K562 (cell line): ENCODE results near the gene RPS27. TPM values are rescaled to one million over a fixed set of nuclear protein-coding genes. Genes with fewer than 3 reads are reported as not detected.

ENCODE experiments used
- DPF2 ChIP-seq: fragments of 450-650 bp; IDR thresholded peaks from 2 replicates; pipeline ENCODE4 v1.6.1; 2016
- GTF3C2 ChIP-seq: IDR thresholded peaks from 3 replicates; pipeline ENCODE4 v1.6.1; 2011; ENCODE audit warnings: borderline replicate concordance, mild to moderate bottlenecking, moderate library complexity; ENCODE audit not compliant: insufficient read length; ENCODE audit errors: extremely low read depth
- HSF4 ChIP-seq: fragments of 250-450 bp; sonication (Bioruptor Pico); IDR thresholded peaks from 2 replicates; pipeline ENCODE4 v2.1.2; 2022; ENCODE audit warnings: mild to moderate bottlenecking, moderate library complexity, borderline replicate concordance
- MECOM ChIP-seq: fragments of 250-450 bp; sonication (Bioruptor Pico); IDR thresholded peaks from 2 replicates; pipeline ENCODE4 v1.8.0; 2022; ENCODE audit warnings: inconsistent platforms
- MTA3 ChIP-seq: fragments of 450-650 bp; formaldehyde crosslinking; IDR thresholded peaks from 2 replicates; pipeline ENCODE4 v1.6.1; 2017; ENCODE audit warnings: mild to moderate bottlenecking, borderline replicate concordance
- NCOA4 ChIP-seq: fragments of 450-650 bp; IDR thresholded peaks from 2 replicates; pipeline ENCODE4 v1.6.1; 2018; ENCODE audit warnings: mild to moderate bottlenecking; ENCODE audit not compliant: partially characterized antibody
- PHF21A ChIP-seq: fragments of 450-650 bp; IDR thresholded peaks from 2 replicates; pipeline ENCODE4 v1.6.1; 2017; ENCODE audit warnings: low read depth, borderline replicate concordance
- POLR2A ChIP-seq: fragments of 450-650 bp; conservative IDR thresholded peaks from 2 replicates; pipeline ENCODE4 v1.6.1; 2016
- RBFOX2 ChIP-seq: fragments of 200-400 bp; formaldehyde crosslinking; IDR thresholded peaks from 2 replicates; pipeline ENCODE4 v1.6.1; 2017; ENCODE audit warnings: low read depth, mild to moderate bottlenecking, low read length, moderate library complexity
- RBM14 ChIP-seq: fragments of 200-400 bp; formaldehyde crosslinking; IDR thresholded peaks from 2 replicates; pipeline ENCODE4 v1.6.1; 2018; ENCODE audit warnings: low read depth, mild to moderate bottlenecking, low read length, moderate library complexity, borderline replicate concordance; ENCODE audit not compliant: insufficient read depth
- RUNX1 ChIP-seq: sonication (generic); IDR thresholded peaks from 2 replicates; pipeline ENCODE4 v1.6.1; 2016; ENCODE audit warnings: antibody characterized with exemption, low read depth
- TEAD2 ChIP-seq: fragments of 450-650 bp; IDR thresholded peaks from 2 replicates; pipeline ENCODE4 v1.6.1; 2016; ENCODE audit warnings: missing genetic modification characterization, control low read depth, missing compliant biosample characterization
- TSC22D4 ChIP-seq: fragments of 450-650 bp; IDR thresholded peaks from 2 replicates; pipeline ENCODE4 v1.6.1; 2016; ENCODE audit warnings: missing genetic modification characterization, missing biosample characterization, control low read depth
- XRCC4 ChIP-seq: IDR thresholded peaks from one replicate; pipeline ENCODE4 v1.6.1; 2011; ENCODE audit not compliant: insufficient read depth, insufficient read length; ENCODE audit errors: extremely low read depth
- ZFP1 ChIP-seq: fragments of 450-650 bp; formaldehyde crosslinking; IDR thresholded peaks from 2 replicates; pipeline ENCODE4 v1.4.0; 2020; ENCODE audit warnings: mild to moderate bottlenecking, mixed read lengths
- ZFX ChIP-seq: sonication (generic); formaldehyde crosslinking; IDR thresholded peaks from 2 replicates; pipeline ENCODE4 v1.8.0; 2022; ENCODE audit warnings: mild to moderate bottlenecking, missing genetic modification reagents, moderate library complexity
- ZNF311 ChIP-seq: fragments of 250-450 bp; sonication (Bioruptor Pico); IDR thresholded peaks from 2 replicates; pipeline ENCODE4 v1.4.0; 2020; ENCODE audit warnings: mild to moderate bottlenecking, moderate library complexity
- ZNF41 ChIP-seq: fragments of 250-450 bp; sonication (Bioruptor Pico); conservative IDR thresholded peaks from 2 replicates; pipeline ENCODE4 v1.4.0; 2020; ENCODE audit warnings: mild to moderate bottlenecking
- ZNF589 ChIP-seq: fragments of 200-800 bp; sonication (Bioruptor generic); IDR thresholded peaks from 2 replicates; pipeline ENCODE4 v1.6.1; 2016; ENCODE audit warnings: low read depth, missing genetic modification characterization, missing compliant biosample characterization
- polyA plus RNA-seq, 8 experiments: library from polyadenylated mRNA; depleted of rRNA in 4 of 8; stranded (reverse) in 5 of 8; unstranded in 3 of 8; fragments of >200 nt; fragmentation: Nextera tagmentation in 2 of 8; fragmentation: Illumina TruSeq in 1 of 8; extraction: Ambion mirVana in 2 of 8; extraction: Trizol in 1 of 8; gene quantifications; 2 replicates each; pipeline versions ENCODE4 v1.2.1 to v1.2.3, GENCODE V29; 2011 to 2014; ENCODE audit warnings: inconsistent platforms in 1 of 8, missing spikeins in 1 of 8
- total RNA-seq, 7 experiments: library from RNA; depleted of rRNA in 6 of 7; stranded (reverse); fragments of >200 nt in 6 of 7; fragmentation: Illumina TruSeq in 2 of 7; extraction: Trizol in 2 of 7; gene quantifications; 2 replicates each; pipeline versions ENCODE4 v1.2.1 to v1.2.3, GENCODE V29; 2011 to 2021; ENCODE audit warnings: low replicate concordance in 1 of 7
- TF ChIP-seq, protein P1 (sequence below), 2 experiments: fragments of 450-650 bp in 1 of 2; sonication (generic) in 1 of 2; formaldehyde crosslinking in 1 of 2; IDR thresholded peaks in 1 of 2; conservative IDR thresholded peaks in 1 of 2; 2 replicates each; pipeline versions ENCODE4 v1.6.1 to v1.8.1; 2016 to 2023; ENCODE audit warnings: mild to moderate bottlenecking in 2 of 2, moderate library complexity in 2 of 2, inconsistent platforms in 1 of 2, missing genetic modification reagents in 1 of 2
- TF ChIP-seq, protein P2 (sequence below): fragments of 250-450 bp; sonication (Bioruptor Pico); IDR thresholded peaks from 2 replicates; pipeline ENCODE4 v1.4.0; 2020; ENCODE audit warnings: mild to moderate bottlenecking, moderate library complexity
- TF ChIP-seq, protein P3 (sequence below): sonication (generic); IDR thresholded peaks from 2 replicates; pipeline ENCODE4 v1.6.1; 2016

The RPS27 gene
- total and polyA plus RNA-seq, 9 of the 15 experiments (the other 6 are each of a cell fraction or from before 2014, with no cell fraction given), result 2,091 to 9,377 (median 6,706) TPM

DNA sequence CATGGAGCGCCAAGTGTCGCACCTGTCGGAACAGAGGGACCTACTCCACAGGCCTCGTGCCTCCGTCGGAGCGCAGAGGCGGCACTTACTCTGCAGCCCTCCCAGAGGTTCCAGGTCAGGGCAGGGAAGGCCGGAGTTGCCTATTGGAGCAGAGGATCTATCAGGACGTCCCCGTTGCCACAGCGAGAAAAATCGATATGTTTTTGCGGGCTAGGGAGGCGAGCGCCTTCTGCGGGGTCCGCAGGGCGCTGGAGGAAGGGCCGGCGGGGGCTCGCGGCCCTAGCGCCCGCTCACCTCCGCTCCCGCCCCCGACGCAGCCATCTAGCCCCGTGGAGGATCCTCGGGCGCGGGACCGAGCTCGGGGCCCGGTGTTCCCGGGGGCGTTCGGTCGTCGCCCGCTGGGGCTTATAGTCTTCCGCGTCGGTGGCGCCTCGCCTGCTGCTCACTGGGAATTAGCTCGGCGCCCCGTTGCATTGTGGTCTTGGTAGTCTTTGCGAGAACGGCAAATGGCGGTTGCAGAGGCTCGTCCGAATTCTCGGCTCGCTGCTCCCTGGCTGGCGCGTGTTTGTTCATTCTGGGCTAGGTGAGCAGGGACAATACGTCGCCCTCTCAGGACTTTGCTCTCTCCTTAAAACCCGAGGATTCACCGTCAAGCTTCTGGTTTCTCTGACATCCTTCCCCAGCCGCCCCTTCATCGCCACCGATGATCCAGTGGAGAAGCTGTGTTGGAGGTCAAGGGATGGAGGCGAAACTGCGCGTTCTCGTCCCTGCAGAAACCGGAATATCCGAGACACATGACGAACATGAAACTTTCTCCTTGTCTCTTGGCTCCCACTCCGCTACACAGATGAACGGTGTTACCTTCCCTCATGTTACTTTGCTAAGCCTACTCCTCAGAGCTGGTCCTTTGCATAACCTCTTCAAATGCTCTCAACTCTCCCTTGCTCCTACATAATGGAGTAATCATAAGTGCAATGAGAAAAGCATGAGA, 13.0 kb upstream of the RPS27 start, which contains the start of gene JTB (continued):
- TF ChIP-seq, protein P1, sequence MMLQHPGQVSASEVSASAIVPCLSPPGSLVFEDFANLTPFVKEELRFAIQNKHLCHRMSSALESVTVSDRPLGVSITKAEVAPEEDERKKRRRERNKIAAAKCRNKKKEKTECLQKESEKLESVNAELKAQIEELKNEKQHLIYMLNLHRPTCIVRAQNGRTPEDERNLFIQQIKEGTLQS (IDR thresholded peaks at IDR 0.05), result no peak
- TF ChIP-seq, protein P1 (CRISPR knock-in tag; conservative IDR thresholded peaks at IDR 0.05), result no peak
- TF ChIP-seq ZFX (CRISPR knock-in tag), result peak; percentile 88
- TF ChIP-seq MTA3, result peak; percentile 38; the same call in 1 of the 2 replicates
- peak; percentile 95 for TF ChIP-seq RBFOX2
- no peak for TF ChIP-seq ZNF311 (CRISPR knock-in tag)
- no peak for TF ChIP-seq ZNF41 (CRISPR knock-in tag)
- TF ChIP-seq PHF21A, result no peak
- no peak for TF ChIP-seq RBM14
- TF ChIP-seq NCOA4, result no peak
- no peak for TF ChIP-seq GTF3C2
- no peak for TF ChIP-seq HSF4 (CRISPR knock-in tag)
- no peak for TF ChIP-seq ZFP1
- no peak for TF ChIP-seq RUNX1
- TF ChIP-seq MECOM (CRISPR knock-in tag), result no peak
- TF ChIP-seq TEAD2, result no peak
- TF ChIP-seq, protein P2, sequence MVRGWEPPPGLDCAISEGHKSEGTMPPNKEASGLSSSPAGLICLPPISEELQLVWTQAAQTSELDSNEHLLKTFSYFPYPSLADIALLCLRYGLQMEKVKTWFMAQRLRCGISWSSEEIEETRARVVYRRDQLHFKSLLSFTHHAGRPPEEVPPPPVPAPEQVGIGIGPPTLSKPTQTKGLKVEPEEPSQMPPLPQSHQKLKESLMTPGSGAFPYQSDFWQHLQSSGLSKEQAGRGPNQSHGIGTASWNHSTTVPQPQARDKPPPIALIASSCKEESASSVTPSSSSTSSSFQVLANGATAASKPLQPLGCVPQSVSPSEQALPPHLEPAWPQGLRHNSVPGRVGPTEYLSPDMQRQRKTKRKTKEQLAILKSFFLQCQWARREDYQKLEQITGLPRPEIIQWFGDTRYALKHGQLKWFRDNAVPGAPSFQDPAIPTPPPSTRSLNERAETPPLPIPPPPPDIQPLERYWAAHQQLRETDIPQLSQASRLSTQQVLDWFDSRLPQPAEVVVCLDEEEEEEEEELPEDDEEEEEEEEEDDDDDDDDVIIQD, result no peak
- TF ChIP-seq DPF2, result no peak
- TF ChIP-seq XRCC4, result no peak
- TF ChIP-seq, protein P3, sequence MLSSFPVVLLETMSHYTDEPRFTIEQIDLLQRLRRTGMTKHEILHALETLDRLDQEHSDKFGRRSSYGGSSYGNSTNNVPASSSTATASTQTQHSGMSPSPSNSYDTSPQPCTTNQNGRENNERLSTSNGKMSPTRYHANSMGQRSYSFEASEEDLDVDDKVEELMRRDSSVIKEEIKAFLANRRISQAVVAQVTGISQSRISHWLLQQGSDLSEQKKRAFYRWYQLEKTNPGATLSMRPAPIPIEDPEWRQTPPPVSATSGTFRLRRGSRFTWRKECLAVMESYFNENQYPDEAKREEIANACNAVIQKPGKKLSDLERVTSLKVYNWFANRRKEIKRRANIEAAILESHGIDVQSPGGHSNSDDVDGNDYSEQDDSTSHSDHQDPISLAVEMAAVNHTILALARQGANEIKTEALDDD, result no peak
- TF ChIP-seq ZNF589 (CRISPR knock-in tag), result no peak
- TF ChIP-seq POLR2A, result peak; percentile 83
- no peak for TF ChIP-seq TSC22D4 (tag)
